Coronary artery (tissue), 2 donors: ENCODE measurements around the gene CD34.
A peak's percentile ranks its signal among the peaks of the same experiment; 100 is the strongest.
"Not testable (repeated sequence)": the region's sequence is repeated elsewhere in the genome, so short reads cannot be mapped to it uniquely, and the experiment has no call there.

ENCODE experiments used
- DNase-seq: peaks from one replicate; pipeline ENCODE4 v3.0.0-alpha.2; 2017; ENCODE audit warnings: low spot score
- H3K27ac ChIP-seq, 2 donors: fragments of 200-600 bp; sonication (generic); one replicate each; pipeline ENCODE4 v1.5.1; 2016 to 2019
- H3K4me3 ChIP-seq: fragments of 200-600 bp; sonication (generic); 2 replicates; pipeline ENCODE4 v1.5.1; 2016; ENCODE audit warnings: mild to moderate bottlenecking, moderate library complexity
- CTCF ChIP-seq: fragments of 200-600 bp; sonication (generic); IDR thresholded peaks from one replicate; pipeline ENCODE4 v1.5.1; 2019; ENCODE audit warnings: antibody characterized with exemption

Gene CD34

GRCh38 chr1:207933205-207933800, 22.4 kb upstream of the CD34 start:
- Histone ChIP-seq H3K4me3 (no peak overlapping the region), H3K27ac (no peak overlapping the region)
- no peak for TF ChIP-seq CTCF
- no peak for DNase-seq

GRCh38 chr1:207926984-207927383, 16.1 kb upstream of the CD34 start:
- H3K27ac ChIP-seq = no peak overlapping the region
- DNase-seq = no peak
- TF ChIP-seq CTCF = no peak
- no peak overlapping the region for H3K4me3 ChIP-seq

GRCh38 chr1:207925969-207926368, 15.0 kb upstream of the CD34 start:
- not testable (repeated sequence) for DNase-seq, H3K27ac ChIP-seq, H3K4me3 ChIP-seq

- Histone ChIP-seq H3K4me3 (no peak overlapping the region), H3K27ac (peak overlapping the region; percentile 26 to 68)
- TF ChIP-seq CTCF = no peak
- DNase-seq = no peak
Observed at GRCh38 chr1:207925210-207925609, 14.3 kb upstream of the CD34 start.

GRCh38 chr1:207923561-207923960, 12.6 kb upstream of the CD34 start:
- Histone ChIP-seq H3K27ac (peak overlapping the region in 1 of 2 donors; percentile 82), H3K4me3 (no peak overlapping the region)
- no peak for DNase-seq
- TF ChIP-seq CTCF = no peak

- no peak for TF ChIP-seq CTCF
- Histone ChIP-seq H3K27ac (peak overlapping the region; percentile 52 to 82), H3K4me3 (no peak overlapping the region)
- no peak for DNase-seq
Observed at GRCh38 chr1:207923121-207923520, 12.2 kb upstream of the CD34 start.

- H3K27ac ChIP-seq = peak overlapping the region; percentile 52 to 82
- DNase-seq = no peak
- no peak for TF ChIP-seq CTCF
- no peak overlapping the region for H3K4me3 ChIP-seq
Observed at GRCh38 chr1:207922554-207922953, 11.6 kb upstream of the CD34 start.
